Uterus (tissue), 4 donors: ENCODE measurements around the gene EHD3. TPM values are rescaled to one million over a fixed set of nuclear protein-coding genes. Genes with fewer than 3 reads are reported as not detected.

Experiments used
- DNase-seq, 2 donors: peaks; one replicate each; pipeline ENCODE4 v3.0.0-alpha.2; 2019 to 2020
- H3K27ac ChIP-seq, 2 donors: fragments of 200-600 bp; sonication (generic); 1 replicate in 1 of 2; 2 replicates in 1 of 2; pipeline ENCODE4 v1.5.1; 2016 to 2018
- H3K27me3 ChIP-seq, 2 donors: fragments of 200-600 bp; sonication (generic); one replicate each; pipeline ENCODE4 v1.5.1; 2018 to 2019; ENCODE audit warnings: control low read depth in 1 of 2
- H3K36me3 ChIP-seq, 2 donors: fragments of 200-600 bp; sonication (generic); one replicate each; pipeline ENCODE4 v1.5.1; 2019; ENCODE audit warnings: control low read depth in 1 of 2
- H3K4me1 ChIP-seq, 2 donors: fragments of 200-600 bp; sonication (generic); one replicate each; pipeline ENCODE4 v1.5.1; 2018 to 2019; ENCODE audit warnings: control low read depth in 1 of 2
- H3K4me3 ChIP-seq, 2 donors: fragments of 200-600 bp; sonication (generic); 1 replicate in 1 of 2; 2 replicates in 1 of 2; pipeline ENCODE4 v1.5.1; 2018 to 2019; ENCODE audit warnings: mild to moderate bottlenecking in 1 of 2
- H3K9me3 ChIP-seq, 2 donors: fragments of 200-600 bp; sonication (generic); one replicate each; pipeline ENCODE4 v1.5.1; 2019; ENCODE audit warnings: control low read depth in 1 of 2
- POLR2A ChIP-seq, 2 donors: fragments of 450-650 bp; IDR thresholded peaks; one replicate each; pipeline ENCODE4 v1.6.1; 2016; ENCODE audit warnings: antibody characterized with exemption in 2 of 2, mild to moderate bottlenecking in 1 of 2, moderate library complexity in 1 of 2
- intact Hi-C: fragments of 100-400 bp; cut with DNase I; formaldehyde crosslinking; loops from one replicate; pipeline ENCODE4 v1.15.1; 2023; ENCODE audit warnings: low total_unique reads
- total RNA-seq, 4 donors: library from RNA; depleted of rRNA in 3 of 4; stranded (reverse); fragments of >200 nt in 3 of 4; gene quantifications; one replicate each; pipeline versions ENCODE4 v1.1.0 to v1.2.4, GENCODE V29; 2014 to 2023
- TF ChIP-seq, protein P1 (sequence below), 4 experiments: fragments of 200-600 bp in 2 of 4; fragments of 450-650 bp in 2 of 4; sonication (generic) in 2 of 4; IDR thresholded peaks; one replicate each; pipeline ENCODE4 v1.5.1; 2016 to 2019; ENCODE audit warnings: antibody characterized with exemption in 4 of 4, mild to moderate bottlenecking in 2 of 4, moderate library complexity in 1 of 4
- donor health status: DM: yes; HTN: yes; CAD: no.

The EHD3 gene
- total RNA-seq, 4 donors from 2014 or later, result 2.6 to 13.1 (median 4.8) TPM

DNA sequence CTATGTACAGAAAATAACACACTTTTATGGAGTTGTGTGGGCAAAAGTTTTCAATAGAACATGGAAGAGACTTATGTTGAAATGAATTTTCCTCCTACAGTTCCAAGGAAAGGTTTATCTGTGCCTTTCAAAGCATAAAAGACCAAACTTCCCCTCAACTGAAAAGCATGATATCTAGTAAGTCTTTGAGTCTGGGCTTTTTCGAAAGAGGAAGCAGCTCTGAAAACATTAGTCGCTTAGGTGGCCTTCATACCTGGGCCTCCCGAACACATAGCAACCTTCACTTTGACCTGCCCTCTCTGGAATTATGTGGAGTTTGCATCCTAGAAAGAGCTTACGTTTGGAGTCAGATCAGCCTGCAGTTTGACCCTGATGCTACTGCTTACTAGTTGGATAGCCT is 11.9 kb upstream of the EHD3 start:
- no peak for TF ChIP-seq POLR2A (IDR thresholded peaks at IDR 0.05)
- TF ChIP-seq, protein P1, sequence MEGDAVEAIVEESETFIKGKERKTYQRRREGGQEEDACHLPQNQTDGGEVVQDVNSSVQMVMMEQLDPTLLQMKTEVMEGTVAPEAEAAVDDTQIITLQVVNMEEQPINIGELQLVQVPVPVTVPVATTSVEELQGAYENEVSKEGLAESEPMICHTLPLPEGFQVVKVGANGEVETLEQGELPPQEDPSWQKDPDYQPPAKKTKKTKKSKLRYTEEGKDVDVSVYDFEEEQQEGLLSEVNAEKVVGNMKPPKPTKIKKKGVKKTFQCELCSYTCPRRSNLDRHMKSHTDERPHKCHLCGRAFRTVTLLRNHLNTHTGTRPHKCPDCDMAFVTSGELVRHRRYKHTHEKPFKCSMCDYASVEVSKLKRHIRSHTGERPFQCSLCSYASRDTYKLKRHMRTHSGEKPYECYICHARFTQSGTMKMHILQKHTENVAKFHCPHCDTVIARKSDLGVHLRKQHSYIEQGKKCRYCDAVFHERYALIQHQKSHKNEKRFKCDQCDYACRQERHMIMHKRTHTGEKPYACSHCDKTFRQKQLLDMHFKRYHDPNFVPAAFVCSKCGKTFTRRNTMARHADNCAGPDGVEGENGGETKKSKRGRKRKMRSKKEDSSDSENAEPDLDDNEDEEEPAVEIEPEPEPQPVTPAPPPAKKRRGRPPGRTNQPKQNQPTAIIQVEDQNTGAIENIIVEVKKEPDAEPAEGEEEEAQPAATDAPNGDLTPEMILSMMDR (IDR thresholded peaks at IDR 0.05), result no peak
- Histone ChIP-seq H3K9me3 (no peaks in the 10 kb centered on the region), H3K27ac (no peak overlapping the region), H3K36me3 (no peaks in the 10 kb centered on the region), H3K4me3 (no peak overlapping the region), H3K27me3 (no peaks in the 10 kb centered on the region), H3K4me1 (no peaks in the 10 kb centered on the region)
- intact Hi-C loops, result no loop called here
- no peak for DNase-seq

DNA sequence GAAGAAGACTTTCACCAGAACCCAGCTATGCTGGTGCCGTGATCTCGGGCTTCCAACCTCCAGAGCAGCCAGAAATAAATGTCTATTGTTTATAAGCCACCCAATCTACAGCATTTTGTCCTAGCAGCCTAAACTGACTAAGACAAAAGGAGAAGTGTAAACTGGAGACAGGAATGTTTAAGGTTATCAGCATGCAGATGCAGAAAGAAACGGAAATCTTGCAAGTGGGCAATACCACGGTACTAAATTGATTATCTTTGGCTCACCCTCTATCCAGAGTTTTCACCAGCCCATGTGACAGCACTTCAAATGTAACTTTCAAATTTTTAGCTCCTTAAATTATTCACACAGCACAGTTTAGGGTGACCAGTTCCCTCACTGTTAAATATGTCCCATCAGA is 10.9 kb upstream of the EHD3 start:
- no peak for DNase-seq
- no peaks in the 10 kb centered on the region for H3K9me3 ChIP-seq
- no peaks in the 10 kb centered on the region for H3K27me3 ChIP-seq
- TF ChIP-seq, protein P1 (IDR thresholded peaks at IDR 0.05), result no peak
- TF ChIP-seq POLR2A (IDR thresholded peaks at IDR 0.05), result no peak
- intact Hi-C loops, result no loop called here
- no peaks in the 10 kb centered on the region for H3K4me1 ChIP-seq
- H3K36me3 ChIP-seq, result no peaks in the 10 kb centered on the region
- H3K27ac ChIP-seq, result no peak overlapping the region
- H3K4me3 ChIP-seq, result no peak overlapping the region

DNA sequence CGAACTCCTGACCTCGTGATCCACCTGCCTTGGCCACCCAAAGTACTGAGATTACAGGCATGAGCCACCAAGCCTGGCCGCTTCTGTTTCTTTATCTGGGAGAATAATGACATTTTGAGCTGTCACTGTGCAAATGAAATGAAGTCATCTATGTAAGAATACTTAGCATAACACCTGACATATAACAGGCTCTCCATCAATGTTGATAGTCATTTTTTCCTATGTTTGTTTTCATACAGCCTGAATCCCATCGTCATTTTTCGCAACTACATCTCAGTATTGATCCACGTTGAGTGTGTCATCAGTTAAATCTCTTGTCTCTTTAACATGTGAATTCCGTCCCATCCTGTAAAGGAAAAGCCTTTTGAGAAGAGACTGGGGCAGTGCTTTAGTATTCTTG is 10.2 kb upstream of the EHD3 start:
- Histone ChIP-seq H3K4me3 (no peak overlapping the region), H3K27me3 (no peaks in the 10 kb centered on the region), H3K36me3 (no peaks in the 10 kb centered on the region), H3K4me1 (no peaks in the 10 kb centered on the region), H3K27ac (no peak overlapping the region), H3K9me3 (no peaks in the 10 kb centered on the region)
- no peak for DNase-seq
- TF ChIP-seq, protein P1 (IDR thresholded peaks at IDR 0.05), result no peak
- no peak for TF ChIP-seq POLR2A (IDR thresholded peaks at IDR 0.05)
- intact Hi-C loops, result no loop called here

DNA sequence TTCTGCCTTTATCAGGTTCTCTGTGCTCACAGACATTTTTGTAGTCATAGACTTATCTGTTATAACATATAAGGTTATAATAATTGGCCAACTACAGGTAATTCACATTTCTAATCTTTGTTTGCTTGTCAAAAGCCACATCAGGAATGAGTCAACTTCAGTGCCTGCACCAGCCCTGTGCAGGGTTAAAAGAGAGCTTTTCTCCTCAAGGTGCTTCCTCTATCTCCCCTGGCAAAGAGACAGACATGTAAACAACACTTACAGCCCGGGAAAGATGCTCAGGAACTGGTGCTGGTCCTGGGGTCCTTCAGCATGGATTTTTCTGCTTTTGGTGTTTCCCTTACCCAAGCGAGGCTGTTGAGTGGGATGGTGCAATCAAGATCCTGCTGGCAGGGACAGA is 7.7 kb upstream of the EHD3 start:
- TF ChIP-seq, protein P1 (IDR thresholded peaks at IDR 0.05), result no peak
- TF ChIP-seq POLR2A (IDR thresholded peaks at IDR 0.05), result no peak
- Histone ChIP-seq H3K27me3 (no peaks in the 10 kb centered on the region), H3K4me3 (no peak overlapping the region), H3K27ac (no peak overlapping the region), H3K36me3 (no peaks in the 10 kb centered on the region), H3K9me3 (no peaks in the 10 kb centered on the region), H3K4me1 (no peaks in the 10 kb centered on the region)
- no peak for DNase-seq
- intact Hi-C loops, result no loop called here

DNA sequence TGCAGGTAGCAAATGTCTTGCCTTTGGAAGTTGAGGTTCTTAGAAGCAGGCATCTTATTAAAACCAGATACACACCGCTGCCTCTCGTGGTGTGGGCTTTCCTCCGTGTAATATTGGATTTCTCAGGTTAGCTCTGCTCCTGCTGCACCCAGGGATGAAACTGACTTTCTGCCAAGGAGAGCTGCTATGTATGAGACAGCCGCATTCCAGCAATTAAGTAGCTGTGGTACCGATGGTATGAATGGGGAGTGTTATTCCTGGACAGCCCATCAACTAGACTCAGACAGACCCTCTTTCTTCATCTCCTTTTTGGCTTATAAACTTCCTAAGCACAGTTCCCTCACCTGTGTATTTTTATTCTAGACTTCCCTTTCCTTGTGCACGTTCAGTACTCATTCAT is 6.8 kb upstream of the EHD3 start:
- H3K27ac ChIP-seq, result no peak overlapping the region
- H3K4me3 ChIP-seq, result no peak overlapping the region
- no peak for TF ChIP-seq POLR2A (IDR thresholded peaks at IDR 0.05)
- TF ChIP-seq, protein P1 (IDR thresholded peaks at IDR 0.05), result no peak
- H3K27me3 ChIP-seq, result no peaks in the 10 kb centered on the region
- intact Hi-C loops, result no loop called here
- DNase-seq, result no peak
- H3K36me3 ChIP-seq, result no peaks in the 10 kb centered on the region
- no peaks in the 10 kb centered on the region for H3K4me1 ChIP-seq
- no peaks in the 10 kb centered on the region for H3K9me3 ChIP-seq
